ENCODE results near the gene FOXP1.

FOXP1 gene

DNA sequence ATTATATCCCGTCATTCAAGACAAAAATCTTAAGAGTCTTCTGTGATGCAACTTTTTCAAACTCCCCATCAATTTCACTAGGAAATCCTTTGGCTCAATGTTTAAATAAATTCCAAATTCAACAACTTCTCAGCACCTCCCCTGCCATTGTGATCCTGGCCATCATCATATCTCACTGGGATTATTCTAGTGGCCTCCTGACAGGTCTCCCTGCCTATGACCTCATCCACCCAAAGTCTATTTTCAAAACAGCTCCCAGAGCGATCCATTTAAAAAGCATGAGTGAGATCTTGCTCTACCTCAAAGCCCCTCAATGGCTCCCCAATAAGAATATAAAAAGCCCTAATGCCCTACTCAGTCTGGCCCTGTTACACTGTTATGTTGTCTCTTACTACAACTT is 293.2 kb downstream of the FOXP1 start:
- DNase-seq: no peak

DNA sequence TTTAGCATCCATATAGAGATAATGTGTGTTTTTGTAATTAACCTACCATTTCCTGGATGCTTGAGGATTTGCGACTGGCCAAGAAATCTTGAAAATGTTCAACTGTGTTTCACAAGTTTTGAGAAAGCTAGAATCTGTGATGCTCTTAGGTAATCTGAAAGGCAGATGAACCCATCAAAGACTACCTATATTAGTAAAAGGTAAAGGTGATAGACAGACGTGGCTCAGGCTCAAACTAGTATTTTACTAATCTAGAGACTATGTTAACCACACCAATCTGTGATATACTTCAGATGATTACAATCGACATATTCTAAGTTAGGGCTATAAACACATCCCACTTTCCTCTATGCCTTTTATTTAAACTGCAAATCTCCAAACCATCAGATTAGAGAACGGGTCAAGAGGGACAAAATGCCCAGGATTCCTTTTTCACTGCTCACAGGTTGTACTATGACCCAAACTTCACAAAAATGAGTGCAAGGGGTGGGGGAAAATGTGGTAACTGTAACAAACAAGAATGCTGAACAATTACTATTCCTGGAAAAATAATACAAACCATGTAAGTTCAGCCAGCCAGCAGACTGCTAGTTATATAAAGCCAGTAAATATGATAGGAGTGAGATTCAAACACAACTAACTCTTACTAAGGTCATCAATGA is 295.1 kb downstream of the FOXP1 start:
- no peak for DNase-seq

DNA sequence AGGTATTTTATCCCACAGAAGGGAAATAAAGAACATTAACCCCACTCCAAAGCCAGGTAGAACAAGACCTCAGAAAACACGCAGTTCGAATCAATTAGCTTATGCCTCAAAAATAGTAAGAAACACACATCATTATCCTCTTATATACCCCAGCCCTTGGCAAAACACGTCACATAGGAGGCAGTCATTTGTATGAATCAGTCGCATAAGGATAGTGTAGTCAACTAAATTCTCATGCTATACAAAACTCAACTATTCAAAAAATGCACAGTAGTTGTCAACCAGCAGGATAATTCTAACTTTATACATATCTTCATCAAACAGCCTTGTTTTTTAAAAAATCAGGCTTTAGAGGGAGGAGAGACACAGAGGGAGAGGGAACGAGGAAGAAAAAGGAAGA is 298.4 kb downstream of the FOXP1 start:
- DNase-seq: no peak

DNA sequence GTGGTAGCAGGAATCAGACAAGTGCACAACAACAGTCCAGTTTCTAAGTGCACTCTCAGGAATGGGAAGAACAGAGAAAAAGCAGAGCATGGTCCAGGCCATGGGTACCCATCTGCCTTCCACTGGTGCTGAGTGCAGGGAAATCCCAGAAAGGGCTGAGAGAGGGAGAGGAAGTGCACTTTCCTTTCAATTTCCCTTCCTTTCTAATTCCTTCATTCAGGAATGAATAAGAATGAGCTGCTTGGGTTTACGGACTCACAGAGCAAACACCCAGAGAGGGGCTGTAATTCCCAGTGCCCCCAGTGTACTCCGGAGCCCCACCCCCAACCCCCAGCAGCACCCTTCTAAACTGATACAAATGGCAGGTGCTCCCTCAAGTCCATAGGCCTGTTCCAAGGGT is 300.6 kb downstream of the FOXP1 start:
- DNase-seq: no peak

DNA sequence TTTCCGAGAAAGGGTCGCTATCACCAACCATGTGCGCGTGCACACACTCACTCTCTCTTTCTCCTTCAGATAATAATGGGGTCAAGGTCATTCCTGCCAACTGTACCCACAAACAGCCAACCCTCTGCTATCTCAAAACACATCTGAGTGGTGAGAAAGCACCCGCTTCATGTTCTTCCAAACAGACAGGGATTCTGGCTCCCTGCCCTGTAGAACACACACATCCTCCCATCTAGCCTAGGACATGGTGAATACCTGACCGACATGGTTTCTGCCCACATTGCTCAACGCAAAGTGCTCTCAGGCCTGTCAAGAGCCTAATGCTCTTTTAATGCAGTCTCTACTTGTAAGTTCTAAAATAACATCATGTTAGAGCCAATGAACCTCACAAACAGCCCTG is 302.2 kb downstream of the FOXP1 start:
- no peak for DNase-seq

DNA sequence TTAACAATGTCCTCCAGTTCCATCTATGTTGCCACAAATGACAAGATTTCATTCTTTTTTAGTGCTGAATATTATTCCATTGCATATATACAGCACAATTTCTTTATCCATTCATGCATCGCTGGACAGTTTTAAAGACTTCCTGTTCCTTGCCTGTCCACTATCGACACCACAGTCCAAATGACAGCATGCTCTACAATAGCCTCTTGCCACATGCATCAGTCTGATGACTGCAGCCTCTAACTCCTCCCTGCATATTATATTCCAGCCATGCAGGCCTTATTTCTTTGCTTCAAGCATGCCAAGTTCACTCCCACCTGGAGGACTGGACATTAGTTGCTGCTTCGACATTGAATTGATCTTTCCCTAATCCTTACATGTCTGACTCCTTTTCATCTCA is 306.2 kb downstream of the FOXP1 start:
- no peak for DNase-seq

DNA sequence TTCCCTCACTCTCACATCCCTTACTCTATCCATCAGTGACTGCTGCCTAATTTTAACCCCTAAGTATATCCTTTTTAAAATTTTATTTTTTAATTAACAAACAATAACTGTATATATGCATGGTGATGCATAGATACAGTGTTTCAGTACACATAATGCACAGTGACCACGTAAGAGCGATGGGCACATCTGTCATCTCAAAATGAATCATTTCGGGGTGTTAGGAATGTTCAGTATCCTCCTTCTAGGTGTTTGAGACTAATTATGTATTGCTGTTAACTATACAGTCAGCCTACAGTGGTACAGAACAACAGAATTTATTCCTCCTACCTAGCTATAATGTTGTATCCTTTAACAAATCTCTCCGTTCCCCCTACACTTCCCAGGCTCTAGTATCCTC is 307.0 kb downstream of the FOXP1 start:
- DNase-seq: no peak

DNA sequence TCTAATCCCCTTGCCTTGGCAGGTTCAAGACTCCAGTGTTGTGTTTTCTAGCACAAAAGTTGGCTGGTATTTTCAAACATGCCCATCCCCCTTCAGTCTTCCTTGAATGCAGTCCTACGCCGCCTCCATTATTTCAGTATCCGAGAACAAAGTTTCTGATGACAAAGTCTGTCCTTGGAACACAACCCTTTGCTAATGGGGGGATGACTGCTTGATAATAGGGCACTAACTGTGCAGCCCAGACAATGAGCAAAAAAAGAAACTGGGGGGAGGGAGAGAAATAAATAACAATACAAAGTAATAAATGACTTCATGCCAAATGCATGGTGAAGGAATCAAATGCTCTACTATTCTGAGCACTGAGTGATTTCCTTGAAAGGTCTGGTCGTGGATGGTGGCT is 310.1 kb downstream of the FOXP1 start:
- DNase-seq: no peak

DNA sequence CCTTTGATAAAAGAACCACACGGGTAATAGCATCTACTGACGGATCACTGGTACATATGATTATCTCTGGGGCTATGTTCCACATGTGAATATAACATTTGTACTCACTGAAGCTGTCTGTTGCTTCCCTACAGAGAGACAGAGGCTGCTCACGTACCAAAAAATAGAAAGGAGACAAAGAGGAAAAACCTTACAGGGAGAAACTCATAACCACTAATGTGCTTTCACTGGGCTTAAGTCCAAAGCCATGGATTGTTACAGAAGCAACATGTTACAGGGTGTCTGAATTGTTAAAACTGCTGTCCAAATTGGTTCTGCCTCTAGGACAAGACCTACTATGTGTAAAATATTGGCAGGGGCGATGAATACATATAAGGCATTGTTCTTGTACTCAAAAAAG is 311.9 kb downstream of the FOXP1 start:
- DNase-seq: no peak

DNA sequence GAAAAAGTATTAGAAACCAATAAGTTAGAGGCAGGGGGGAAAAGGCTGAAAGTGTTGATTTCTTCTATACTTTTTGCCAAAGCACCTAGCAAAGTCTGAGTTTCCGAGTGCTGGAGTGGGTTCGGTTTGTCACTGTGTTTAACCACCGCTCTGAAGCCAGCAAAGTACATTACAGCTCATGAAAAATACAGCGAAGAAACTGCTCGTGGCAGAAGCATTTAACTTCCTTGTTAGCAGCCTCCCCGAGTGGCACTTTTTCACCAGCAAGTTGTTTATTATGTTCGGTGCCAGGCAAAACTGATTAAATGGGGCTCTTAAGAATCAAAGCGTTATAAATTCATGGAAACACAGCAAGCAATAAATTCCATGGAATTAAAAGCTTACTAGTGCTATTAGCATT is 313.6 kb downstream of the FOXP1 start:
- DNase-seq: no peak

DNA sequence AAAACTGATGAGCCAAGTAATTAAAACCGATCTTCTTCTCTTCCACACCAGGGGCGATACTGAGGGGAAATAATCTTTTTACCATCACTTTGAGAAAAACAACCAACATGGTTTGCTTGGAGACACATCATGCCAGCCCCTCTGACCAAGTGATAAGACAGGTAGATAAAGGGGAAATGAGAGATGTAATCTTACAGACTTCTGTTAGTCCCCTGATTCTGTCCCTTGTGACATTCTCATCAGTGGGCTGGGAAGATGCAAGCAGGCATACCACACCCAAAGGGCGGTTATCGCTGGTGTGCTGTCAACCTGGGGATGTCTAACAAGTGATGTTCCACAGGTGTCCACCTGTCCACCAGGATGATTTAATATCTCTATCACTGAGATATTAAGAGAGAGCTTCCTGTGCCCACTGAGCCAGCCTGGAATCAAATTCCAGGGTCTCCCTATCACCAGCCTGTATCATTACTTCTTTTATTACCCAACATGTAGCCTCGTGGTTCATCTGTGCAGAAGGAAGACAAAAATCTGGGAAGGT is 315.0 kb downstream of the FOXP1 start:
- DNase-seq: no peak

DNA sequence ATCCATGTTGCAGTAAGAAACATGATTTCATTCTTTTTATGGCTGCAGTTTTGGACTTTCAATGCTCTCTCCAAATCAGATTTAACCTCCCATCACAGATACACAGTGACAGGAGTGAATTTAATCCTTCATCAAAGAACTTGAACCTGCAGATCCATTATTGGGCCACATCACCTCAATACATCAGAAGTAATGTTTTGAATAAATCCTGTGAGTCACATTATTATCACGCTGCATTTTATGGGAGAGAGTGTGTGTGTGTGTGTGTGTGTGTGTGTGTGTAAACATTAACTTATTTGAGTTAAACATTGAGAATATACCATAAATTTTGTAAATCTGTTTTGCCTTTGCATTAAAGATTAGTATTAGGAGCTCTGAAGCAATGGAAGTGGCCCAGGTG is 316.7 kb downstream of the FOXP1 start:
- no peak for DNase-seq

DNA sequence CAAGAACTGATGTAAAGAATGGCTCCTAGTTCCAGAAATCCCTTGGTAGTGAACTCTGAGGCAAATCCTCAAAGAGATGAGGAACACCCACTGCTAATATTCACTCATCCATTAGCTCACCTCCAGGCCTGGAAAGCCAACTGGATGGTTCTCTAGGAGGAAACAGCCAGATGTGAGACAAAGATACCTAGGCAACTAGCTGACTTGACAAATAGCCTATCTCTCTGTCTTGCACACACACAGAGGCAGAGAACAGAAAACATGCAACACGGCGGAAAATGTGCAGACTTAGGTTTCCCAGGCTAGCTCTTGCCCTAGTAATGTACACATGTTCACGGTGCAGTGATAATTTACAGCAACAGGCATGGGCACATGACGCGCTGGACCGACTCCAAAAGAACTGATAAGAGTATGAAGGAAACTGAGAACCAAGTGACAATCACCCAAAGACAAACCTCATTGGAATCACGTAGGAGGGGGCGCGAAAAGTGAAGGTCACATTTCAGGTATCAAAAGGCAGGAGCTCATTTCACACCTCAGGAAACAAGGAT is 318.1 kb downstream of the FOXP1 start:
- no peak for DNase-seq

DNA sequence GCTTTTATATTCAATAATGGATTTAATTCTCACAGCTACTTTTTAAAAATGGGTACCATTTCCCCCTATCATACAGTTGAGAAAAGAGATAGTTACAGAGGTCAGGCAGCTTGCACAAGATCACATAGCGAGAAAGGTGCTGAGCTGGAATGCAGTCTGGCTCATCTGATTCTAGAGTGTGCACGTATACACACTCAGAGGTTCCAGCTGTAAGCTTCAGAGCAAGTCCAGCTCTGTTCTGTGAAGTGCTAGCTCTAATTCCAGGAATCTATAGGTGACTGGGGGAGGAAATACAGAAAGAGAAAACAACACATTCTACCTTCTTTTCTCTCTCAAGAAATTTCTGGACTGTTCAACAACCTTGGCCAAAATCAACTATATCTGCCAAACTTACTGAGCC is 318.7 kb downstream of the FOXP1 start:
- DNase-seq: no peak

DNA sequence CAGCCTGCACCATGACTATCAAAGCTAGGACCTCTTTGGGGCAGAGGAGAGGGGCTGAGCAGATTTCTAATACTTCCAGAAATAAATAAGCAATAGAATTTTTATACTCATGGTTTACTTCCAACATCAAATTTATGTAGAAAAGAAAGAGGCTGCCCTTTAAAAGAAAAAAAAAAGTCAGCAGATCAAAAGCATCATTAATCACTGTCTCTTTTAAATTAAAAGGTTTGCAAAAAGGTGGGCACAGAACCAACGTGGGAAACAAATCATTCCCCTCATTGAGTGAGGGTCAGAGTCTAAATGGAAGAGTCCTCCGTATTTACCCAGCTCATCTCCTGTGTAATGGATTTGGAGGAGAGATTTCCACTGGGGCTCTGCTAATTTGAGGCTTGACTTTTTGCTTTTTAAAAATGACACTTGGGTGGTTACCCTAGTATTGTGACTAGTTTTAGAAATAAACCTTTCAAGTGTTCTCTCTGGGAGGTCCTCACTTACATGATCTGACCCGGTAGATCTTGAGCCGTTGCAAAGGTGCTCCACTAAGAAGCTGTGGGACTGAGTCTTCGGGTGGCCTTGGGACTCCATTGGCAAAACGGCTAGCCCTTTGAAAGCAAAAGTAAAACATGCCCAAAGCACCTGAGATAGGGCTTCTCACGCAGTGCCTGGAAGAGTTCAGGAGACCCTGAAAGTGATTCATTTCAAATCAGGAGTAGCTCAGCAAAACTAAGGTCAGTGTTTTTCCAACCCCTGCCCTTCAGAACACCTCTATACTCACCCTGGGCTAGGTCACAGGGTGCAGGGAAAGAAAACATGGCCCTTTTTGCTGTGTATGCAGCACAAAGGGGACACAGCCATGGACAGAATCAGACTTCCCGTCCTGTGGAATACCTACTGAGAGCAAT is 320.9 kb downstream of the FOXP1 start:
- DNase-seq: no peak

DNA sequence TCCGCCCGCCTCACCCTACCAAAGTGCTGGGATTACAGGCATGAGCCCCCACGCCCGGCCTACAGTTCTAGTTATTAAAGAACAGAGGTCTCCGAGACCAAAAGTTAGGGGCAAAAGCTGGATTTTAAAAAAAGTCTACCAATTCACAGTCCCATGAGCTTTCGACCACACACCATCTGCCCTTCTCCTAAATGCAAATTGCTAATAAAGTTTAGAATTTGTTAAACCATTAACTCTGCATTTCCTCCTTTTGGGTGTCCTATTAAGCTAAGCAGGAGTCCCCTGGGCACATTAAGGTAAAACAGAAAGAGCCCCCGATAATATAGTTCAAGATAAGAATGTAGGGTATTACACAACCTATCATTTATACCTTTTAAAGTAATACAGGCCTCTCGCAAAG is 322.7 kb downstream of the FOXP1 start:
- DNase-seq: no peak

DNA sequence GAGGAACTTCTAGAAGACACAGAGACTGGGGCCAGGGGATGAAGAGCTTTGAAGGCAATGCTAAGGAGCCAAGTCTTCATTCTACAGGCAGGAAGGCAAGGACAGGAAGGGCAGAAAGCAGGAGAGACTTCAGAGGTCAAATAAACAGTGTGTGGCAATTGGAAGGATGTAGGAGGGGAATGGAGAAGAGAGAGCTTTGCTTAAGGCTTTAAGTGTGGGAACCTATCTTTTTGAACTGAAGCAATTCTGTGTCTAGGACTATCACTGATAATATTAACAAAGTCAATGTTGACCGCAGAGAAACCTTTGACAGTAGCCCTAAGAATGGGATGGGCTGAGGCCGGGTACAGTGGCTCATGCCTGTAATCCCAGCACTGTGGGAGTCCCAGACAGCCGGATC is 325.0 kb downstream of the FOXP1 start:
- DNase-seq: no peak

DNA sequence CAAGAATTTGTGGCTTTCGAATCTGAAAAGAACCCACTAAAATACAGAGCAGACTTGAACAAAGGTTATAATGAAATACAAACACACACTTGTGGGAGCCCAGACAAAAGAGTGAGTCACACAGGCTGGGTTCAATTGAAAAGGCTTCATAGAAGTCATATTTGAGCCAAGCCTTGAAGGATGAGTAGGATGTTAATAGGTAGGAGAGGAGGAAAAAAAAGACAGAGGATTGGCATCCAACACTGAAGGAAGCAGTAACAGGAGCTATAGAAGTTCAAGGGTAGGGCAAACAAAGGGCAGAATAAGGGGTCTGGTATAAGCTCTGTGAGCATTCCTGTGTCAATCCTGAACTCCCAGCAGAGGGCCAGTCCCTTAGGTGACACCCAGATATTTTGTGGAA is 325.4 kb downstream of the FOXP1 start:
- DNase-seq: no peak

DNA sequence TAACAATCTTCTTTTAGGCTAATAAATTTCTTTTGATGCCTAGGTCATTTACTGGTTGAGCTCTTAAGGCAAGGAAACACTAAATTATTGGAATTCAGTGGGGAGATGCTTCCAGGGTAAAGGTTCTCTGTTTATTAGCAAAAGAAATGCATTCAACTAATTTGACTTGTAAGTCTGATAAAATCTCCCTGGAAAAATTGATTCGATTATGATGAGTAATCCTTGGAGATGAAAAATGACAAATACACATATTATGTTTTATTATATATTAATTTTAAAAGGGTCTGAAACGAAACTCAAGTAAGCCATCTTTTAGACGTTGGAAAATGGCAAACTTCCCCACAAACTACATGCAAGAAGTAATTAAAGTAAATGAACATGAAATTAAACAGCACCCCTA is 328.0 kb downstream of the FOXP1 start:
- DNase-seq: no peak

DNA sequence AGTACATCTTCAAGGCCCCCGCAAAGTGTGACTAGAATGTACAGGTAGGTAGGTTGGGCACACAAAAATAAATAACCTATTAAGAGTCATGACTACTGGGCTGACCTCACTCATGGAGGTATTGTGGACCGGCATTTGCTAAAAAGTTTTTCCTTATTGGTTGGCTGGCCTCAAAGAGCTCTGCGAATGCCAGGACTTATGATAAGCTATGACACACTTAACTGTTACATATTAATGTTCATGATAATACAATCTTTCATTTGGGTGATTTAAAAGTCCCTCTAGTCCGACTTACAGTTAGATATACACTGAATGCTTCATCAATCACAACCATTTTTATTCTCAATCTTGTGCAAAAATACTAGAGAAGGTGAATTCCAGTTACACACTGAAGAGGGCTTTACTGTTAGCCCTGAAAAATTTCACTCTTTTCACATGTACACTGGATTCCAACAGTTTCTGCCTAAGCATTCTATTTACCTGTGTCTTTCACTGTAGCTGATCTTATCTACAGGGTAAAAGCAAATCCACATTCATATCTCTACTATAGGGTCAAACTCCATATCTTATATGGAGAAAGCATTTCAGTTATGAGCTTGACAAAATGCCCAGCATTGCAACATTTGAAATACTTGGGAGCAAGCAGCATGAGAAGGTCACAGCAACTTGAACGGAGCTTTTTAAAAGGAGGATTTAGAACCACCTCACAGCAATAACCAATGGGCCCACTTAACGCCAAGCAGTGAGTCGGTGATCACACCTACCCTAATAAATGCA is 329.1 kb downstream of the FOXP1 start:
- DNase-seq: no peak

DNA sequence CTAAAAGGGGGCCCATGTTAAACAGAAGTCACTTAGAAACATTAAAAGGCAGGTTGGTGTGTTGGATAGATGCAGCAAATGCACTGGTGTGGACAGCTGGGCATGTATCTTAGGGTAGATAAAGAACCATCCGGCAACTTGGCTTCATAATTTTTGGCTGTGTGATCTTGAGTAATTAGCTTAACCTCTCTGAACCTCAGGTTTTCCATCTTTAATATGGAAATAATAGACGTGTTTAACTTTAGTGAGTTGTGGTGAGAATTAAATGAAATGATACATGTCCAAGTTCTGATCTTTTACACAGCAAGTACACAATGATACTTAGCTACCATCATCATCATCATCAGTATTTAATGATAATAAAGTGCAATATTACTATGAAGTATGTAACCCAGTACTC is 330.4 kb downstream of the FOXP1 start:
- no peak for DNase-seq

DNA sequence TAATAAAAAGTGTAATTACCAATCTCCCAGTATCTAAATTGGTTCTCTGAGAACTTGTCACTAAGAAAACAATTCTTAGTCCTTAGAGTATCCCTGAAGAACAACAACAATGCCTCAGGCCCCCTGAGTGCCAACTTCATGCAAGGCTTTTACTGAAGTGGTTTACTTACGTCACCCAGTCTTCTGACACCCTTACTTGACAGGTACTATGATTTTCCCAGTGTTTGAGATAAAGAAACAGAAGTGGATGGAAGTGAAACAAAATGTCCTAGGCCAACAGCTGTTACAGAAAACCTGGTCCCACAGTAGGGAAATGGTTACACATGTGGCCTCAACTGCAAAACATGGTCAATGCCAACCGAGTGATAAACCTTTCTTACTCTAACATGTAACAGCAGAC is 331.1 kb downstream of the FOXP1 start:
- DNase-seq: no peak

DNA sequence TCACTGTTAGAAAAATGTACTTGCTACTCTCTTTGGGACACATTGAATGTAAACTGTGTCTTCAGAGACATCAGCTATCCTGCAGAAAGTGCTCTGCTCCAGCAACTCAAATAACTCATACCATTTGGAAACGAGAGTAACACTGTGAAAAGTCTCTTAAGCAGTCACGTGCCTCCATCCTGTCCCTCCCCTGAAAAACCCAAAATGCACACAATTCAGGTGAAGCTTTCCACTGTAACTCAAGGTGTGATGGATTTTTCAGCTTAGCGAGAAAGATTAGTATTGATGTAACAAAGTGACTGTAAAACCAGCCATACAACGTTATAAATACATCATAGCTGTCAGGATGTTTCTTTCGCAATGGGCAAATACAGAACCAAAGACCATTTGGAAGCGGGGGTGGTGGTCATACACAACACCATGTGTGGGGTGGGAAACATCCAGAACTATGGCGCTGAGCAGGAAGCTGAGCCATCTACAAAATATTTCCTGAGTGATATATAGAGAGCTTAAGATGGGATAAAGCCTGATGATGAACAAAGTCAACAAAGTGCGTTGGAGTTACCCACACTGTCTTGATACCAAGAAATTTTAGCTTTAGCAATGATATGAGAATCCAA is 332.3 kb downstream of the FOXP1 start:
- no peak for DNase-seq
